GM19468 (cell line): ENCODE data around the gene ETV3.

ENCODE experiments used
- ATAC-seq: cut with Tn5 transposase; IDR thresholded peaks from one replicate; pipeline ENCODE4 v1.9.1; 2021; ENCODE audit warnings: mild to moderate bottlenecking, moderate library complexity, moderate number of reproducible peaks; ENCODE audit not compliant: unreplicated experiment; ENCODE audit errors: extremely low read depth

The ETV3 gene

DNA sequence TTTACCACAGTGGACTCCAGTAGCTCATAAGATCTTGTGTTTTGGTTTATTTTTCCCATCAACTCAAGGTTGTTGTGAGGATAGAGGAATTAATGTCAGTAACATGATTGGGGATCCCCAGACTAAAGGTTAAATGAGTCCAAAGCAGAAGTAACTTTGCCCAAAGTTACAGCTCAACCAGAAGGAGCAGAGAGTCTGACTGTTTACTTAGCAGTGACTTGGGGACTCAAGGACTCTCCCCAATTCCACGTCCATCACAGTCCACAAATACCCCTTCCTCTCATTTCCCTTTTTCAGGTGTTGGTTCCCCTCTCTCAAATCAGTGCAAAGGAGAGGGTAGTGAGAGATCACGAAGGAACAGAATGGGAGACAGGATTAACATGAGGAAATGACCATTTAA, 4.0 kb upstream of the ETV3 start:
- ATAC-seq, result no peak

DNA sequence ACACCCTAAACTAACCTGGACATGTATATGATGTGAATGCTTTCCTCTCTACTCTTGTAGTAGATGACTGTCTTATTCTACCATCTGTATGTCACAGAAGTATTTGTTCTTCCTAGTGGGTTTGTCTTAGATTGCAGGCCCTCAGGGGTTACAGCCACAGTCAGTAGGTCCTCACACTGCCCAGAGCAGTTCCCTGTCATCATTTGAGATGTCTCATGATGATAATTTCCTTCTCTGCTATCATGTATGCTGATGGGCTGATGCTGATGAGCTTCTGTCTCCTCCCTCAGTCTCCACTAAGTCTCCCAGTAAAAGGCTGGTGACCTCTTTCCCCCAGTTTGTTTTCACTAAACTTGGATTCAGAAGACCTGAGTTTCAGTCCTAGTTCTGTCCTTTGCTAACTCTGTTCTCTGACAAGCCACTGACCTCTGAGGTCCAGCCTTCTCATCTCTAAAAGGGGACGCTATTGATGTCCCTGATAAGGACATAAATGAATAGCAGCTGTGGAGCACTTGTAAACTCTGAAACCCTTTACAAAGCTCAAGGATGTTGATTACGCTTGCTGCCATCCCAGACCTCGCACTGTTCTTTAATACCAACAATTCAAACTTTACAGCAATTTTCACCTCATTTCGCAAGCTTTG, 3.1 kb upstream of the ETV3 start:
- no peak for ATAC-seq

DNA sequence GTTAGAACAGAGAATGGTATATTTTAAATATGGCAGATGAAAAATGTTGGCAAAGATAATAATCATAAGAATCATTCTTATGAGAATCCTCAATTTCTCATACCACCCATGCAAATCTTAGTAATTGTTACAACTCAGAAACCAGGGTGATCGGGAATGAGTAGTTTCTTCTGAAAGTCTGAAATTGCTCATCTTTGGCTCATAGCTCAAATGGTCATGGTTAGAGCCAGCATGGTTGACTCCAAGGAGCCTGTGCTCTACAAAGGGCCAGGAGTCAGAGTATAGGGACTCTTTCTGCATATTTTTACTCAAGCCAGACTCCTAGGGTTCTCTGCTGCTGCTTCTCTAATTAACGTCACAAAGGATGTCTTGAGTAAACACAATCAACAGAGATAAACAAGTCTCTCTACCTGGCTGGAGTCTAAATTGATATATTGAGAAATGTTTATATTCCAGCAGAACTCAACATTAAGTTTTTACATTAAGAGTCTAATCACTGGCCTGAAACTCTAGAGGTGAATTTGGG, 1.9 kb upstream of the ETV3 start:
- no peak for ATAC-seq

- ATAC-seq, result no peak
Measured at GRCh38 chr1:157139052-157139715, 989 bp upstream of the ETV3 start.

DNA sequence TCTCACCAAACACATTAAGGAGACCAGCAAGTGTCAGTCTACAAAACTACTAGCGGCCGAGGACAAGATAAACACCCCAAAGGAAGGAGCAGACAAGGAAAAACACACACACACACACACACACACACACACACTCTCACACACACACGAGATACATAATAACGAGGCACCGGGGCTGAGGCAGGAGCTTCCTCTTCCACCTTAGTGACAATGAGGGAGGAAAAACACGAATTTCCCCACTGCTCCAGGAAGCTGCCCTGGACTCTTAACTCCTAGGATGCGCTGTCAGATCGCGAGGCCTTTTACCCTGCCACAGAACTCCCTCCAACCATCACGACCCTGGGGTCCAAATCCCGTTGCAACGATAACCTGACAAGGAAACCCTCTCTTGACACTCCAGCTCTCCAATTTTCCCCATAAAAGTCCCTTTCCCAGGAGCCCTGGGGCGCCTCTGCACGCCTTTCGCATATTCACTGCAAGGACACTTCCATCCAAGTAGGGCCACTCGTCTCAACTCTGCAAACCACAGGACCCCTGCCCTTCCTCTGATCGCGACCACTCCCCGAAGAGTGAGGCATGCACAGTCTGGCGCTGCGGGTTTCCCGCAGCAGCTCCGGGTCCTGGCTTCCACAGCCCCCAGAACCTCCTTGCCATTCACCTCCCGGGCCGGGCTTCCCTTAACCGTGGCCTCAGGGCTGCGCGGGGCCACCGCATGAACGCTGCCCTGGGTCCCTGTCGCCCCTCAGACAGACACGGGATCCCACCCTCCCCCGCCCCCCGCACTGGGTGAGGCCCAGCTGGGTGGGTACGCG, 581 bp downstream of the ETV3 start:
- ATAC-seq, result no peak

DNA sequence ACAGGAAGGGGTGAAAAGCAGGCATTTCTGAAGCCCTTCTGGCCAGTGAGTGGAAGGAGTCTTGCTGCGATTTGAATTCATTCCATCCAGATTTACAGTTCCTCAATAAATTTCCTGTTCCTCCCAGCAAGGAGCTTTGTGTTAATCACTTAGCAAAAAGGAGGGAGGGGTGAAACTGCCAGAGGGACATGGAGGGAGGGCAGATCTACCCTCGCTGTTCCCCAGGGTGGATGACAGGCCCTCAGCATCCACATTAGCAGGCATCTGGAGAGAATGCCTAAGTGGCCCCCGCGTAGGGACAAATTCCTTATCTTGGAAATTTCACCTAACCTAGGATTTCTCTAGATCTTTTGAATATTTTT, 1.2 kb downstream of the ETV3 start:
- no peak for ATAC-seq

- ATAC-seq, result no peak
Measured at GRCh38 chr1:157136133-157136532, 2.1 kb downstream of the ETV3 start.

GRCh38 chr1:157135646-157136045, 2.5 kb downstream of the ETV3 start:
- no peak for ATAC-seq

DNA sequence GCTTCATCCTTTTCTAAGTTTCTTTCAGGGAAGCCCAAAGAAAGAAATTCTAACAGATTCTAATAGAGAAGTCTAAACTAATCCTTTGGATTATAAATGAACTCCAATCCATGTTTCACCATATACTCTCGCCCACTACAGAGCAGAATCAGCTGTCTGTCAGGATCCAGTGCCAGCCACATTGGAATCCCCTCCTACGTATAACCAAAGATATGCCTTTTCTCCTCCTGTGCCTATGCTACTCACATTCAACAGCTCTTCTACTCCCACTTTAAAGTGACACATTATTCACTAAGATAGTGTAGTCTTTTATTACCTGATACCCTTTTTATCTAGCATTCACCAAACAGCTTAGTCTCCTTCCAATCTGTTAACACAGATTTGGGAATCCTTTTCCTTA, 3.1 kb downstream of the ETV3 start:
- ATAC-seq, result no peak

GRCh38 chr1:157134442-157134841, 3.8 kb downstream of the ETV3 start:
- no peak for ATAC-seq

DNA sequence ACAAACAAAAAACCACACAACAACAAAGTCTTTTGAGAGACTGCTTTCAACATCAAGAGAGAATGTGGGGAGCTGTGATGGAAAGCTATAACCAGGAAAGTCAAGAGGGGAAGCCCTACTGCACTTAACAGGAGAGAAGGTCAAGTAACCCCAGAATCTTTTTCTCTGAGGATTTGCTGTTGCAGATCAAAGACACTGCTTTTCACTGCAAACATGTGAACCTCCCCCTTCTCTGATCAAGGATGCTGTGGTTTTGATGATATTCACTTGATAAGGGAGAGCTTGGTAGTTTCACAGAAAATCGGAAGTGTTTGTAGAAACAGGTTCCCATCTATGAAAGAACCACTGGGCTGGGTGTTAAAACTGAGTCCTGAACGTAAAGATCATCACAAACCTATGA, 4.8 kb downstream of the ETV3 start:
- ATAC-seq, result no peak

DNA sequence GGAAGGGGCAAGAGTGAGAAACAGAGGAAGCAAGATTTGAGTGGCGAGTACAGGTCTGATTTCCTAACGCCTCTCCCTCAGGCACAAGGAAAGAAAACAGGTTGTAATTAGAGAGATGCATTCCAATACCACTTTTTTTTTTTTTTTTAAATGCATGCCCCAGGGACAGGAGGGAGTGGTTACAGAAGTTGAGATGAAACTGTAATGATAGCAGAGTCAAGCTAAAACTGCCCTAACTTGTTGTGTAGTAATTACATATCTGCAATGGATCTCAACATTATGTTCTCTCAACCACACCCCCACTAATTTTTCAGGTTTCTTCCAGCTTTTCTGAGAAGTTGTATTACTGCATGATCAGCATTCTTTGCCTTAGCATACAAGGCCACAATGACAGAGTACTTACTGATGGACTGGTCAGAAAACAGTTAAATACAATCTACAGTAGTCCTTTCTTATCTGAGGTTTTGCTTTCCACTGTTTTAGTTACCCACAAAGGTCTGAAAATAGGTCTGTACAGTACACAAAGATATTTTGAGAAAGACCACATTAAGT, 5.5 kb downstream of the ETV3 start:
- no peak for ATAC-seq

DNA sequence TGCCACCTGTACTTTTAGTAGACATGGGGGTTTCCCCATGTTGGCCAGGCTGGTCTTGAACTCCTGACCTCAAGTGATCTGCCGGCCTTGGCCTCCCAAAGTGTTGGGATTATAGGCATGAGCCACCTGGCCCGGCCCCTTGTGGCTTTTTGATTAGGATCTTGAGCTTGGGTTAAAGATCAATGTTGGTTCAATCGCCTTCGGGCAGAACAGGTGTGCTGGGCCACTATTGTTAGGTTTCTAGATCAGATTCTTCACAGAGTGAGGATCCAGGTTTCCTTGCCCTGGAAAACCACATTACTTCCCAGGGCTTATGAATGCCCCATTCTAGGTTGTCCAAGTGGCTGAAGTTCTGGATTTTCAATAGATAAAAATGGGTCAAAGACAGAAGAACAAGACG, 6.1 kb downstream of the ETV3 start:
- ATAC-seq, result no peak

DNA sequence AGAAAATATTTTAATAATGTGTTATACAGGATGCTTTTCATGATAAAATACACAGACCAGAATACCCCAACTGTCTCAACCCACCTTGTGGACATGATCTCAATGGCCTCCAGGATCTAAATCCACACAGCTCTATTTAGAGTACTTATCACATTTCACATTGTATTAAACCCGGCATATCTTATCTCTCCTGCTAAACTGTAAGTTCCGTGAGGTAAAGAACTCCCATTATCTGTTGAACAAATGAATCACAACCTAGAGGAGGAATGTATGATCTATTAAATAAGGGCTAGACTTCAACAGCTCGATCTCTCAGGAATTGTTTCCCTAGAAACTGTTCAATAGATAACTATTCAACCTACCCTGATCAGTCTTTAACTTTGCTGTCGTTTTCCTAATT, 6.9 kb downstream of the ETV3 start:
- ATAC-seq, result no peak

GRCh38 chr1:157124855-157125254, 13.3 kb downstream of the ETV3 start:
- no peak for ATAC-seq

DNA sequence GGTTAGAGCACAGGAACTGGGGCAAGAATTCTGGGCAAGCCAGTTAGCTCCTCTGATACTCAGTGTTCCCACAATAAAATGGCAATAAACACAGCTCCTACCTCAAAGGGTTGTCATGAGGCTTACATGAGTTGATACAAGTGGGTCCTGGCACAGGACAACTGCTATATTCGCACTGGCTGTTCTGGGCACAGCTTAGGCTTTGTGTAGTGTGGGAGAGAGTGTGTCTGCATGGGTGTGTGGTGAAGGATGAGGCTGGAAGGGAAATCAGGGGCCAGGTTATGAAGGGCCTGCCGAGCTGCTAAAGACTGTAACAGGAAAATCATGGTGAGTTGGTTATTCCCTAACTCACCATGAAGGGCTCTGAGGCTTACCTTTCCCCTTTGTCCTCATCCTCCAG, 18.7 kb downstream of the ETV3 start:
- ATAC-seq, result no peak

GRCh38 chr1:157119008-157119407, 19.2 kb downstream of the ETV3 start:
- ATAC-seq, result no peak

GRCh38 chr1:157117527-157118057, 20.6 kb downstream of the ETV3 start:
- ATAC-seq, result no peak

DNA sequence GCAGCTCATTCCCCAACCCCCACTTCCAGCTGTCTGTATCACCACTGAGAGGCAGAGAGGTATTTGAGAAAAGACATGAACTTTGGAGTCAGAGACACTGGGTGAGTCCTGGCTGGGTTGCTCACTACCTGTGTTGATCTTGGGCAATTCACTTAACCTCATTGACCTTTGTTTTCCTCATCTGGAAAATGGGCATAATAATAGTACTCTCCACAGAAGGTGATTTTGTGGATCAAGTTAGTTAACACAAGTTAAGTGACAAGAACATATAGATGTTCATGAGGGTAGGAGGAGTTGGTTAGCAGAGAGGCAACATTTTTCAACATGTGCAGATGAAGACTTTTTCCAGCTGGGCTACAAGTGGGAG, 21.5 kb downstream of the ETV3 start:
- ATAC-seq, result no peak

DNA sequence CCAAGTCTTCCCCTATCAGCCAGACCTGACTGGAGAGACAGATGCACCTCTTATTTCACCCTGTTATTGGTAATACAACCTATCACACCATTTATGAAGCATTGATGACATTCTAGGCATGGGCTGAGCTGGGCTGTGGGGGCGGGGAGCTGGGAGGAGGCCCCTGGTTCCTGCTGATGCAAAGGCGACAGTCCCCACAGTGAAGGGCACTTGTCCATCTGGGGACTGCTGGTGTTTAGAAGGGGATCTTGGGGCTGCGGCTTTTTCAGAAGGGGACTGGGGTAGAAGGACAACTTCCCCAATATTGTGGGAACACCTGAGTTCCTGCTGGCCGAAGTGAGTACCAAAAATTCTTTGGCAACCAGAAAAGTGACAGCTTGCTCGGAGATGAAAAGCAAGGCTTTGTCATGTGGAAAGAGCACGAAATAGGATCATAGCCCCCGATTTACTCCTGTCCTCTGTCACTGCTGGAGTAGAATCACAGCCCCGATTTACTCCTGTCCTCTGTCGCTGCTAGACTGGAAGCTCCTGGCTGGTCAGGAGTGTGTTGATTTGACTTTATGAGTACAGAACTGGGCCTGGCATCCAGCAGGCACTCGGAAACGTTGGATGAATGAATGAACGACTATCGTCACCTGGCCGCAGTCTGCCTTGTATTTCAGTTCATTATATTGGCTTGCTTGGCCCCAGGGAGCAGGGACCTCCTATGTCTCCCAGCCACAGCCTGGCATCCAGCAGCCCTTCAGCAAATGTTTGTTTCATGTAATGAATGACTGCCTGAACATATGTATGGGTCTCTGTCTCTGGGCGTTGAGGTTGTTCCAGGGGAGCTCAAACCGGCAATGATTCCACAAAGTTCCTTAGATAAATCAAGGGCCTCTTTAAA, 22.1 kb downstream of the ETV3 start:
- no peak for ATAC-seq
